ENCODE measurements around the gene BCKDHA. TPM values are rescaled to one million over a fixed set of nuclear protein-coding genes. Genes with fewer than 3 reads are reported as not detected.

The BCKDHA gene
- total and polyA plus RNA-seq, 9 of the 15 experiments (the other 6 are each of a cell fraction or from before 2014, with no cell fraction given) = 4.5 to 52.5 (median 14.1) TPM

GRCh38 chr19:41350735-41351338 is 46.8 kb upstream of the BCKDHA start (continued):
- TF ChIP-seq, protein P1, sequence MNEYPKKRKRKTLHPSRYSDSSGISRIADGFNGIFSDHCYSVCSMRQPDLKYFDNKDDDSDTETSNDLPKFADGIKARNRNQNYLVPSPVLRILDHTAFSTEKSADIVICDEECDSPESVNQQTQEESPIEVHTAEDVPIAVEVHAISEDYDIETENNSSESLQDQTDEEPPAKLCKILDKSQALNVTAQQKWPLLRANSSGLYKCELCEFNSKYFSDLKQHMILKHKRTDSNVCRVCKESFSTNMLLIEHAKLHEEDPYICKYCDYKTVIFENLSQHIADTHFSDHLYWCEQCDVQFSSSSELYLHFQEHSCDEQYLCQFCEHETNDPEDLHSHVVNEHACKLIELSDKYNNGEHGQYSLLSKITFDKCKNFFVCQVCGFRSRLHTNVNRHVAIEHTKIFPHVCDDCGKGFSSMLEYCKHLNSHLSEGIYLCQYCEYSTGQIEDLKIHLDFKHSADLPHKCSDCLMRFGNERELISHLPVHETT (CRISPR knock-in tag; conservative IDR thresholded peaks at IDR 0.05 in 1 of 2, IDR thresholded peaks at IDR 0.05 in 1 of 2) = no peak
- no peak for TF ChIP-seq RBM34 (IDR thresholded peaks at IDR 0.05; ENCODE audit: borderline replicate concordance, insufficient read depth, low read length)
- TF ChIP-seq STAG1 (CRISPR knock-in tag; IDR thresholded peaks at IDR 0.05; ENCODE audit: borderline replicate concordance) = no peak
- TF ChIP-seq FOSL1 (tag; conservative IDR thresholded peaks at IDR 0.05) = no peak
- no peak for TF ChIP-seq ZNF140 (CRISPR knock-in tag; IDR thresholded peaks at IDR 0.05)
- no peak for TF ChIP-seq ELF4 (CRISPR knock-in tag; IDR thresholded peaks at IDR 0.05)
- TF ChIP-seq ZC3H4 (CRISPR knock-in tag; IDR thresholded peaks at IDR 0.05; ENCODE audit: borderline replicate concordance) = no peak
- TF ChIP-seq, protein P2, sequence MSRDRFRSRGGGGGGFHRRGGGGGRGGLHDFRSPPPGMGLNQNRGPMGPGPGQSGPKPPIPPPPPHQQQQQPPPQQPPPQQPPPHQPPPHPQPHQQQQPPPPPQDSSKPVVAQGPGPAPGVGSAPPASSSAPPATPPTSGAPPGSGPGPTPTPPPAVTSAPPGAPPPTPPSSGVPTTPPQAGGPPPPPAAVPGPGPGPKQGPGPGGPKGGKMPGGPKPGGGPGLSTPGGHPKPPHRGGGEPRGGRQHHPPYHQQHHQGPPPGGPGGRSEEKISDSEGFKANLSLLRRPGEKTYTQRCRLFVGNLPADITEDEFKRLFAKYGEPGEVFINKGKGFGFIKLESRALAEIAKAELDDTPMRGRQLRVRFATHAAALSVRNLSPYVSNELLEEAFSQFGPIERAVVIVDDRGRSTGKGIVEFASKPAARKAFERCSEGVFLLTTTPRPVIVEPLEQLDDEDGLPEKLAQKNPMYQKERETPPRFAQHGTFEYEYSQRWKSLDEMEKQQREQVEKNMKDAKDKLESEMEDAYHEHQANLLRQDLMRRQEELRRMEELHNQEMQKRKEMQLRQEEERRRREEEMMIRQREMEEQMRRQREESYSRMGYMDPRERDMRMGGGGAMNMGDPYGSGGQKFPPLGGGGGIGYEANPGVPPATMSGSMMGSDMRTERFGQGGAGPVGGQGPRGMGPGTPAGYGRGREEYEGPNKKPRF (IDR thresholded peaks at IDR 0.05; ENCODE audit: low read depth, low read length) = no peak
- TF ChIP-seq TARDBP (IDR thresholded peaks at IDR 0.05) = no peak
- TF ChIP-seq GTF2A2 (tag; IDR thresholded peaks at IDR 0.05) = no peak
- TF ChIP-seq ZBTB1 (CRISPR knock-in tag; IDR thresholded peaks at IDR 0.05; ENCODE audit: borderline replicate concordance, low read depth) = no peak
- peak; percentile 79; the same call in 1 of the 2 replicates for TF ChIP-seq EP400 (IDR thresholded peaks at IDR 0.05)
- no peak for TF ChIP-seq ZFX (CRISPR knock-in tag; IDR thresholded peaks at IDR 0.05)
- peak; percentile 64; the same call in 1 of the 2 replicates for TF ChIP-seq ZBTB7A (IDR thresholded peaks at IDR 0.05; ENCODE audit: borderline replicate concordance, control insufficient read depth, low read depth, low read length)
- TF ChIP-seq PRPF4 (IDR thresholded peaks at IDR 0.05; ENCODE audit: insufficient read depth, low read depth, low read length, poor library complexity, severe bottlenecking) = no peak
- TF ChIP-seq HDAC3 (IDR thresholded peaks at IDR 0.05; ENCODE audit: borderline replicate concordance, partially characterized antibody) = no peak
- no peak for TF ChIP-seq CBX1 (IDR thresholded peaks at IDR 0.05; ENCODE audit: low read depth)
- 0 out of 2 replicates have a peak, but pooled peaks have one; percentile 34 for TF ChIP-seq JUND (IDR thresholded peaks at IDR 0.05; ENCODE audit: borderline replicate concordance, low read depth, low read length)
- TF ChIP-seq JUND (tag; IDR thresholded peaks at IDR 0.05; ENCODE audit: borderline replicate concordance, low read depth, low read length) = 0 out of 3 replicates have a peak, but pooled peaks have one; percentile 6
- TF ChIP-seq, protein P3, sequence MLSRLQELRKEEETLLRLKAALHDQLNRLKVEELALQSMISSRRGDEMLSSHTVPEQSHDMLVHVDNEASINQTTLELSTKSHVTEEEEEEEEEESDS (CRISPR knock-in tag; IDR thresholded peaks at IDR 0.05) = no peak
- no peak for TF ChIP-seq TRIM28 (IDR thresholded peaks at IDR 0.05)
- TF ChIP-seq, protein P4, sequence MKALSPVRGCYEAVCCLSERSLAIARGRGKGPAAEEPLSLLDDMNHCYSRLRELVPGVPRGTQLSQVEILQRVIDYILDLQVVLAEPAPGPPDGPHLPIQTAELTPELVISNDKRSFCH (CRISPR knock-in tag; IDR thresholded peaks at IDR 0.05) = no peak
- TF ChIP-seq, protein P4 (tag; IDR thresholded peaks at IDR 0.05) = no peak
- no peak for TF ChIP-seq HMG20A (CRISPR knock-in tag; conservative IDR thresholded peaks at IDR 0.05)
- TF ChIP-seq MCM3 (IDR thresholded peaks at IDR 0.05) = no peak
- TF ChIP-seq CHD1 (IDR thresholded peaks at IDR 0.05; ENCODE audit: low read length) = peak; percentile 92

Data from K562 (cell line).